Common myeloid progenitor, CD34-positive (primary cell): ENCODE data around the gene OTOP2.

ENCODE experiments used
- CTCF ChIA-PET: fragments of 350-600 bp; sonication (Branson Sonifier 250); formaldehyde crosslinking; loops from one replicate; lab custom pipeline; 2021; ENCODE audit warnings: antibody characterized with exemption; lab: Charles Lee
- POLR2A ChIA-PET: fragments of 350-600 bp; sonication (Branson Sonifier 250); formaldehyde crosslinking; loops from one replicate; lab custom pipeline; 2021; ENCODE audit warnings: antibody characterized with exemption; lab: Charles Lee
- DNase-seq, 3 donors: peaks; one replicate each; pipeline versions ENCODE4 v3.0.0 to v3.0.0-alpha.2; 2013
- H3K27ac ChIP-seq, 2 experiments: 1 replicate in 1 of 2; 2 replicates in 1 of 2; pipeline ENCODE4 v1.7.0; 2013; ENCODE audit warnings: inconsistent platforms in 2 of 2, low read length in 2 of 2, mild to moderate bottlenecking in 2 of 2, low read depth in 1 of 2, moderate library complexity in 1 of 2; ENCODE audit not compliant: severe bottlenecking in 2 of 2, insufficient read depth in 1 of 2, poor library complexity in 1 of 2
- H3K27me3 ChIP-seq, 5 experiments: replicated peaks in 2 of 5; 1 replicate in 3 of 5; 2 replicates in 2 of 5; pipeline versions ENCODE4 v1.6.1 to v1.7.0; 2013; ENCODE audit warnings: low read length in 4 of 5, mild to moderate bottlenecking in 2 of 5, moderate library complexity in 2 of 5, inconsistent platforms in 1 of 5; ENCODE audit not compliant: insufficient read depth in 5 of 5, control insufficient read depth in 4 of 5
- H3K36me3 ChIP-seq, 4 experiments: 1 replicate in 2 of 4; 2 replicates in 2 of 4; pipeline versions ENCODE4 v1.6.1 to v1.7.0; 2013; ENCODE audit warnings: low read length in 3 of 4, control low read depth in 1 of 4, mild to moderate bottlenecking in 1 of 4; ENCODE audit not compliant: control insufficient read depth in 4 of 4, insufficient read depth in 4 of 4
- H3K4me1 ChIP-seq, 4 experiments: 1 replicate in 3 of 4; 2 replicates in 1 of 4; pipeline versions ENCODE4 v1.6.1 to v1.7.1; 2013; ENCODE audit warnings: low read length in 3 of 4, mild to moderate bottlenecking in 3 of 4, control low read depth in 1 of 4, inconsistent platforms in 1 of 4, moderate library complexity in 1 of 4; ENCODE audit not compliant: control insufficient read depth in 4 of 4, insufficient read depth in 4 of 4; ENCODE audit errors: control extremely low read depth in 1 of 4
- H3K4me3 ChIP-seq, 7 experiments: 1 replicate in 4 of 7; 2 replicates in 3 of 7; pipeline versions ENCODE4 v1.5.1 to v1.7.0; 2013; ENCODE audit warnings: mild to moderate bottlenecking in 7 of 7, low read length in 6 of 7, moderate library complexity in 6 of 7, inconsistent platforms in 2 of 7, low read depth in 2 of 7, control low read depth in 1 of 7; ENCODE audit not compliant: insufficient read depth in 4 of 7, control insufficient read depth in 1 of 7; ENCODE audit errors: extremely low read depth in 1 of 7
- H3K9me3 ChIP-seq, 5 experiments: 1 replicate in 4 of 5; 2 replicates in 1 of 5; pipeline versions ENCODE4 v1.6.1 to v1.7.1; 2013; ENCODE audit warnings: low read length in 4 of 5, mild to moderate bottlenecking in 2 of 5, inconsistent platforms in 1 of 5, low read depth in 1 of 5, moderate library complexity in 1 of 5; ENCODE audit not compliant: control insufficient read depth in 4 of 5, insufficient read depth in 2 of 5; ENCODE audit errors: control extremely low read depth in 1 of 5
- WGBS: methylation state at CpG from one replicate; pipeline ENCODE4 v1.1.5; 2013; ENCODE audit not compliant: insufficient coverage; 5-methylcytosine and 5-hydroxymethylcytosine counted together

Gene OTOP2

DNA sequence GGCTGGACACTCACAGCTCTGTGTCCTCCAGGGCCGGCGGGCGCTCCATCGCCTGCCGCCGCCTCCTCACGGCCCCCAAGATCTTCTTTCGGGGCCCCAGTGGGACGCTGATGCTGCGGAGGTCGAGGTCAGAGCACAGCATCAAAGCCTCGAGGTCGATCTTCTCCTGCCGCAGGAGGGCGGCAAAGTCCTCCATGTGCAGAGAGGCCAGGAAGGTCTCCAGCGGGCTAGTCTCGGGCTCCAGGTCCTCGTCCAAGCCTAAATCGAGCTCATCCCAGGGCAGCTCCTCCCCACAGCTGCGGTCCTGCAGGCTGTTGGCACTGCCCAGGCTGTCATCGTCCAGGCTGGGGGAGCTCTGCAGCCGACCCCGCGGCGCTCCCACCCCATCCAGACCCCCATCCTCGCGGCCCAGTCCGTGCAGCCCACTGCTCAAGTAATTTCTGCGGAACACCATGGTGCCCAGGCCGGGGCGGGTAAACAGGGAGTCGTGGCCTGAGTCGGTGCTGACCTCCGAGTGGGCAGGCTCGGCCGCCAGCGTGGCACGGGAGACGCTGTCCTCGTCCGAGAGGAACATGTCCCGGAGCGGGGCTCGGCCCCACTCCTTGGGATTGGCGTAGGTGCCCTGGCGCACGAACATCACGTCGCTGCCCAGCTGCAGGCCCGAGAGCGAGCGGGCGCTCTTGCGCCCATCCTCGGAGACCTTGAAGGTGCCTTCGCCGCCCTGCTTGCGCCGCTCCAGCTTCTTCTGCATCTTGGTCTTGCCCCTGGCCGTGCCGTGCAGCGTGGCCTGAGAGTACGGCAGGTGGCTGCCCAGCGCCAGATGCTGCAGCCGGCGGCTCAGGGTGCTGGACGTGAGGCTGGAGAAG is 4.4 kb upstream of the OTOP2 start:
- DNase-seq: peak; percentile 22 to 45 (median 29)
- Histone ChIP-seq H3K27me3 (peaks cover 0 to 54% (median 23%) of the 10 kb centered on the region in 5 experiments), H3K4me3 (peak overlapping the region in 1 of 7 experiments; percentile 24), H3K27ac (no peak overlapping the region), H3K9me3 (no peaks in the 10 kb centered on the region), H3K36me3 (no peaks in the 10 kb centered on the region), H3K4me1 (peaks cover 0 to 33% (median 29%) of the 10 kb centered on the region in 4 experiments)
- whole genome bisulfite sequencing: 50% methylated on average over 64 of the region's 67 CpGs
- ChIA-PET CTCF (interaction anchor here (0.9 to 5.5 kb wide), 10 partner anchors 9 to 52 kb away, joined by 3 to 37 read pairs (median 4); partner anchors contain the start of gene OTOP3), POLR2A (no interaction called here)

DNA sequence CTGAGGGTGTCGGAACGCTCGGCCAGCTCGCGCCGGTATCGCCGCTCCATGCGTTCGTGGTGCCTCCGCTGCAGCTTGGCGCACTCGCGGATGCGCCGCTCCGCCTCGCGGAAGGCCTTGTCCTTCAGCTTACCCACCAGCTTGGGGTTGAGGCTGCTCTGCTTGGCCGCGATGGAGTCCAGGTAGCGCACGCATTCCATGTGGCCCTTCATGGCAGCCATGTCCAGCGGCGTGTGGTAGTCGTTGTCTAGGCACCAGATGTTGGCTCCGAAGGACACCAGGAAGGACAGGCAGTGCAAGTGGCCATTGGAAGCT is 3.8 kb upstream of the OTOP2 start:
- peaks cover 0 to 60% (median 25%) of the 10 kb centered on the region in 5 experiments for H3K27me3 ChIP-seq
- H3K9me3 ChIP-seq: no peaks in the 10 kb centered on the region
- WGBS: 65% methylated on average over 27 of the region's 27 CpGs
- peaks cover 0 to 35% (median 32%) of the 10 kb centered on the region in 4 experiments for H3K4me1 ChIP-seq
- H3K36me3 ChIP-seq: no peaks in the 10 kb centered on the region
- no peak overlapping the region for H3K27ac ChIP-seq
- POLR2A ChIA-PET: no interaction called here
- peak in 1 of 3 donors; percentile 16 for DNase-seq
- peak overlapping the region in 1 of 7 experiments; percentile 24 for H3K4me3 ChIP-seq
- CTCF ChIA-PET: interaction anchor here (0.9 to 5.5 kb wide), 6 partner anchors 14 to 92 kb away, joined by 3 to 37 read pairs (median 4); partner anchors contain the start of gene MRPL58

DNA sequence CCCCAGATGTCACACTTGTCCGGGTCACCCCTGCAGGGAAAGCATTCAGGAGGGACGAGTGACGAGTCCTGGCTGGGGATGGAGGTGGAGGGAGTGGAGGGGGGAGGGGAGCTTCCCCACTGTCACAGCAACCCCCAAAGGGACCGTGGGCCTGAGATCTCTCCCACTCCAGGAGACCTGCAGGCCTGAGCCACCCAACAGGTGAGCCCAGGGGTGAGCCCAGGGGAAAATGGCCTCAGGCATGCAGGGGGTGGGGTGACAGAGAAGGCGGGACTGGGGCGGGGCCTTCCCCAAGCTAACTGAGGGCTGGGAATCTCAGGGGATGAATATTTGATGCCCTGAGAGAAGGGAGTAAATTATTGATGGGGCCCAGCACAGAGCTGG is 3.4 kb upstream of the OTOP2 start:
- 81% methylated on average over 3 of the region's 6 CpGs for WGBS
- peaks cover 0 to 64% (median 28%) of the 10 kb centered on the region in 5 experiments for H3K27me3 ChIP-seq
- H3K4me3 ChIP-seq: no peak overlapping the region
- peaks cover 0 to 35% (median 32%) of the 10 kb centered on the region in 4 experiments for H3K4me1 ChIP-seq
- ChIA-PET POLR2A (no interaction called here), CTCF (interaction anchor here (1.0 to 5.5 kb wide), 5 partner anchors 14 to 92 kb away, joined by 3 to 37 read pairs (median 4); partner anchors contain the start of gene MRPL58)
- DNase-seq: no peak
- no peak overlapping the region for H3K27ac ChIP-seq
- H3K36me3 ChIP-seq: no peaks in the 10 kb centered on the region
- no peaks in the 10 kb centered on the region for H3K9me3 ChIP-seq

DNA sequence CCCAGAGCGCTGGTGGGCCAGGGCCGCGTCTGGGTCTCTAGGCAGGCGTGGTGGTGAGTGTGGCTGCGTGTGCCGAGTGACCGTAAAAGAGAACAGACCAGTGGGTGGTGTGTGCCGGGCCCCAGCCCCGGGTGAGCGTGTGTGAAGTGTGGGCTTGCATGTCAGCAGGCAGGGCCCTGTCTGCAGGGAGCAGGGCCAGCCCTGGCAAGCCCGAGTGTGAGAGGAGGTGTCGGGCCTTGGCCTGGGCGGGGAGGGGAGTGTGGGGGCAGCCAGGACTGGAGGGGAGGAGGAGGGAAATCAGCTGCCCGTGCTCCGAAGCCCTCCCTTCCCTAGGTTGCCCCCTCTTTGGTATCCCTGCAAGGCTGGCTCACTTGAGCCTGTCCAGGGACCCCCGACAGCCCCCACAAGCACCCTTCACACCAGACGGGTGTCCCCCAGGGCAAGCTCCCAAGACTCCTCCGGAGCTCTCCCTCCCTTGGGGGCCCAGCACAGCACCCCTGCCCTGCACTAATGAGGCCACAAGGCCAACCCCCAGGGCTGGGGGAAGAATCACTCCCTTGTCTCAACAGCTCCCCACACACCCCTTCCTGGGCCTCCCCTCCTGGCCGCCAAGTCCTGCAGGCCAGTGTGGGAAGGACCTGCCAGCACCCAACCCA is 2.9 kb upstream of the OTOP2 start:
- CTCF ChIA-PET: interaction anchor here (0.7 to 5.5 kb wide), 5 partner anchors 15 to 92 kb away, joined by 3 to 37 read pairs (median 4); partner anchors contain the start of gene MRPL58
- peaks cover 0 to 69% (median 32%) of the 10 kb centered on the region in 5 experiments for H3K27me3 ChIP-seq

DNA sequence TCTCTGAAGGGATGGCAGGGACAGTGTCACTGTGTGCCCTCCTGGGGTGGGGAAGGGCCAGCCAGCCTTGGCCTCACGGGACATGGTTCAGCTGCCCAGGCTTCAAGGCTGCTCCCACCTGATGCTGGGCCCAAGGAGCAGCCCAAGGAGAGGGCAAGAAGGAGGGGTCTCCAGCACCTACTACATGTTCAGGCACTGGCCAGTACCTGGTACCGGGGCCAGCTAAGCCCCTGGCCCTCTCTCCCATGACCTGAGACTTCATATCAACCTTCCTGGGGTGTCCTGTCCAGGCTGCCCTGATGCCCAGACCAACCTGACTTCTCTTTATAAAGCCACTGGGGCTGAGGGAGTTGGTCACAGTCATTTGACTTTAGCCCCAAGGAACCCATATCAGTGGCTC is 2.3 kb upstream of the OTOP2 start:
- H3K4me1 ChIP-seq: peaks cover 0 to 35% (median 32%) of the 10 kb centered on the region in 4 experiments
- WGBS: 100% methylated on average over 2 of the region's 2 CpGs
- peaks cover 0 to 74% (median 35%) of the 10 kb centered on the region in 5 experiments for H3K27me3 ChIP-seq
- no peak overlapping the region for H3K4me3 ChIP-seq
- ChIA-PET CTCF (interaction anchor here (0.7 to 5.5 kb wide), 4 partner anchors 15 to 40 kb away, joined by 3 to 37 read pairs (median 20); no protein-coding TSS in a partner anchor), POLR2A (no interaction called here)
- DNase-seq: no peak
- H3K9me3 ChIP-seq: no peaks in the 10 kb centered on the region
- H3K36me3 ChIP-seq: no peaks in the 10 kb centered on the region
- H3K27ac ChIP-seq: no peak overlapping the region

More for the DNA sequence above, 2.9 kb upstream of the OTOP2 start:
- Histone ChIP-seq H3K4me1 (peaks cover 0 to 35% (median 32%) of the 10 kb centered on the region in 4 experiments), H3K27ac (no peak overlapping the region), H3K36me3 (no peaks in the 10 kb centered on the region), H3K9me3 (no peaks in the 10 kb centered on the region), H3K4me3 (no peak overlapping the region)
- DNase-seq: no peak
- 91% methylated on average over 13 of the region's 19 CpGs for WGBS
- POLR2A ChIA-PET: no interaction called here

DNA sequence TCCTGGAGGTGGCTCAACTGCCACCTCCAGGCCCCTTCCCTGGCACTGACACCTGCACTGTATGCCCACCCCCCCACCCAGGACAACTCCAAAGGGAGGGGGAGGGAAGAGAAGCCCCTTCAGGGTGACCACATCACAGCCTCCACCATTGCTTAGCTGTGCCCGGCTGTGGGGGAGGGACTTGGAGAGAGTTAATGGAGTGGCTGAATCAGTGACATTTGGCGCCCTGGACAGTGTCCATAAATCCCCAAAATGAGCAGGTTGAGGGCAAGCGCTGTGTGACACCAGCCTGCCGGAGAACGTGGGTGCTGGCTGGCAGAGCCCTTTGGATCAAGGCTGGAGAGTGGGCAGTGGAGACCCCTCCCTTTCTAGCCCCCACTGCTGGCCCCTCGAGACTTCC is 1.9 kb upstream of the OTOP2 start:
- Histone ChIP-seq H3K27me3 (peaks cover 0 to 79% (median 35%) of the 10 kb centered on the region in 5 experiments), H3K36me3 (no peaks in the 10 kb centered on the region), H3K4me1 (peaks cover 0 to 33% (median 30%) of the 10 kb centered on the region in 4 experiments), H3K27ac (no peak overlapping the region), H3K4me3 (no peak overlapping the region), H3K9me3 (no peaks in the 10 kb centered on the region)
- 76% methylated on average over 5 of the region's 6 CpGs for WGBS
- POLR2A ChIA-PET: no interaction called here
- CTCF ChIA-PET: interaction anchor here (2.1 to 6.2 kb wide), 4 partner anchors 22 to 40 kb away, joined by 6 to 64 read pairs (median 36); no protein-coding TSS in a partner anchor
- DNase-seq: no peak
